Activated CD4-positive, alpha-beta T cell treated with anti-CD3 and anti-CD28 coated beads for 24 hours (primary cell): ENCODE measurements around the gene TSC22D4.
A peak's percentile ranks its signal among the peaks of the same experiment; 100 is the strongest.
"Not testable (repeated sequence)": the region's sequence is repeated elsewhere in the genome, so short reads cannot be mapped to it uniquely, and the experiment has no call there.

Experiments
- DNase-seq, 2 donors: peaks; one replicate each; pipeline ENCODE4 v3.0.0-alpha.2; 2020; ENCODE audit warnings: low read depth in 2 of 2

The TSC22D4 gene

DNA sequence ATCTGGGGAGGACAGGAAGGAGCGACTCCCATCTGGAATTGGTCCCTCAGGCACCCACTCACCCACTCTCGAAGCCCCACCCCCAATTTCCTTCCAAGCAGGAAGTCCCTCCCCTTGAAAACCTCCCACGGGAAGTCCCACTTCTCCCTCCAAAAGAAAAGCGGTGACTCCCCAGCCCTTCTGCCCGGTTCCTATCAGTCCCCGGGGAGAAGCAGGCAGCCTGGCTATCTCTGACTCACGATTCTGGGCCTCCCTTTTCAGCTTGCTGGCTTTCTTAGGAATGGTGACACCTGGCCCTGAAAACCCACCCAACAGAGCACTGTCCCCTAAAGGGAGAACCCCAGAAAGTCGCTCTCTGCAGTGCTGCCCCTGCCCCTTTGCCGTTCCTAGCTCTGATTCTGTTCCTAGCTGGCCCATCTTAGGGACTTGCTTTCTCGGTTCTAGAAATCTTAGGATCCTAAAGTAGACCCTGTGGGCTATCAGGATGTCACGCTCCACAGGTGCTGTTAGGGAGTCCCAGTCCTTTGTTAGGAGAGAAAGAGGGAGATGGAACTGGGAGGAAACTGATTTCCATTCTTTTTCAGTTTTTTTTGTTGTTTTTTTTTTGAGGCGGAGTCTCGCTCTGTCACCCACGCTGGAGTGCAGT lies 6.0 kb downstream of the TSC22D4 start:
- no peak for DNase-seq

GRCh38 chr7:100472121-100472851 lies 6.7 kb downstream of the TSC22D4 start:
- no peak for DNase-seq

DNA sequence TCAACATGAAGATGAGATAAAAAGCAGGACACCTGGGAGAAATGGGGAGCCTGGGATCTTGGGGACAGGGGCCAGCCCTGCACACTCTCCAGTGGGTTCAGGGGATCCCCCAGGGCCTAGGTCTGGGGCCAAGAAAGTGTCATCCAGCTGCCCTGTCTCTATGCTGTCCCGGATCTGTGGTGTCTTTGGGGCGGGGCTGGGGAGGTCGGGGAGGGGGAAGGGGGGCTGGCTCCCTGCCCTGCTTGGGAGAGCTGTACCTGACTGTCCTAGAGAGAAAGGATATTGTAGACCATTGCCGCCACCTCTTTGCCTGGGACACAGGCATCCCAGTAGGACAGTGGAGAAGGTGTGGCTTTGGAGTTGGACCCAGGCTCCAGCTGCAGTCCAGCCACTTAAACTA lies 8.0 kb downstream of the TSC22D4 start:
- no peak for DNase-seq

DNA sequence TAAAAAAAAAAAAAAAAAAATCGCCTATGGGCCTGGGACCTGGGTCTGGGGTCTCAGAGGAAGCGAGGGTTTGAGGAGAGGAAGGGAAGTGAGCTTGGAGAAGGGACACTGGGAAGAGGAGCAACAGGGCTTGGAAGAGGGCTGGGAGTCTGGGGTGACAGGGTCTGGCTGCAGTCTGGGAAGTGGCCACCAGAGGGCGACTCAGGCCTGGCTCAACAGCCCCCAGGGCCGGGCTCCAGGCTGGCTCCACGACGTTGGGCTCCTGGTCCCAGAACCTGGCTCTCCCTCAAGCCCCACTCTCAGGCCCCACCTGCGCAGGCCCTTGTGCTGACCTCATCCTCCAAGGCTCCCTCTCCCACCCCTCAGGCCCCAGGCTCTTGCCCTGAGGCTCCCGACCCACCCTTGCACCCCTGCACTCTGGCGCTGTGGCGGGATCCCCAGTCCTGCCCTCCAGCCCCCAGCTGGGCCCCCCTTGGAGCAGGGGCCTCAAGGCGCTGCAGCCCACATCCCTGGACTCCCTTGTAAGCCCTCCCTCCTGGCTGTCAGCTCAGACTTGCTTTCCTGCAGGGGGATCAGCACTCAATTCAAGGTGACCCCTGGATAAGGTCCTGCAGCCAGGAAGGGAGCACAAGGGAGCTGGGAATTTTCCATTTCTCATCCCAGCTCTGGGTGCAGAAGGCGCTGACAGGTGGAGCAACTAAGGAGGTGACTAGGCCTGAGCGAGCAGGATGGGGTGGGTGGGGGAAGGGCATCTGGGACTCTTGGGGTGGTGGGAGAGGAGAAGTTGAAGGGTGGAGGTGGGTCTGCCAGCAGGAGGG lies 9.6 kb downstream of the TSC22D4 start:
- peak; percentile 79 to 86 for DNase-seq

DNA sequence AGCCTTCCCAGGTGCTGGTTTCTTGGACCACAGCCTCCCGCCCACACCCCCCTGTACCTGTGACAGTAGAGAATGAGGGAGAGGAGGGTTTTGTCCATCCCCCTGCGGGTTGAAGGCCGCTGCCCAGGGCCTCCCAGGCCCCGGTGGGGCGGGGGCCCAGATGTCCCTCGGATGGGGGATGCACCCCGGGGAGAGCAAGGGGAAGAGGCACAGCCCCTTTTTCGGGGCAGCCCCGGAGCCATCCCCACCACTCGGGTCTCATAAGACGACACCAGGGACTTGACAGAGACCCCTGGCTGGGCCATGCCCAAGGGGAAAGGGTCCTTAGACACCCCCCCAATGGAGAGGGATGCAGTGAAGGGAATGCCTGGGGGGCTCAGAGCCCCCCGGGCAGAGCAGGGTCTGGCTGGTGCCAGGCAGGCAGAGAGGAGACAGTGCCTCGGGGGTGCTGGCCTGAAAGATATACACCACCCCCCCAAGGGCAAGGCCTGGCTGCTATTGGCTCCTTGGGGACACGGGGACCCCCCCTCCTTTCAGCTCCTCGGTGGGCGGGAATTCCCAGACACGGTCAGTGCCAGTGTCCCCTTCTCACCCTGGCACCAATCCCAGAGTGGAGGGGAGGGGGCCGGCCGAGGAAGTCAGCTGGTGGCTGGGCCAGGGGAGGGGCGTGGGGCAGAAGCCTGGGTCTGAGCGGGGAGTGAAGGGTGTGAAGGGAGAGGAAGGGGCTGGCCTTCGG lies 11.2 kb downstream of the TSC22D4 start:
- no peak for DNase-seq

DNA sequence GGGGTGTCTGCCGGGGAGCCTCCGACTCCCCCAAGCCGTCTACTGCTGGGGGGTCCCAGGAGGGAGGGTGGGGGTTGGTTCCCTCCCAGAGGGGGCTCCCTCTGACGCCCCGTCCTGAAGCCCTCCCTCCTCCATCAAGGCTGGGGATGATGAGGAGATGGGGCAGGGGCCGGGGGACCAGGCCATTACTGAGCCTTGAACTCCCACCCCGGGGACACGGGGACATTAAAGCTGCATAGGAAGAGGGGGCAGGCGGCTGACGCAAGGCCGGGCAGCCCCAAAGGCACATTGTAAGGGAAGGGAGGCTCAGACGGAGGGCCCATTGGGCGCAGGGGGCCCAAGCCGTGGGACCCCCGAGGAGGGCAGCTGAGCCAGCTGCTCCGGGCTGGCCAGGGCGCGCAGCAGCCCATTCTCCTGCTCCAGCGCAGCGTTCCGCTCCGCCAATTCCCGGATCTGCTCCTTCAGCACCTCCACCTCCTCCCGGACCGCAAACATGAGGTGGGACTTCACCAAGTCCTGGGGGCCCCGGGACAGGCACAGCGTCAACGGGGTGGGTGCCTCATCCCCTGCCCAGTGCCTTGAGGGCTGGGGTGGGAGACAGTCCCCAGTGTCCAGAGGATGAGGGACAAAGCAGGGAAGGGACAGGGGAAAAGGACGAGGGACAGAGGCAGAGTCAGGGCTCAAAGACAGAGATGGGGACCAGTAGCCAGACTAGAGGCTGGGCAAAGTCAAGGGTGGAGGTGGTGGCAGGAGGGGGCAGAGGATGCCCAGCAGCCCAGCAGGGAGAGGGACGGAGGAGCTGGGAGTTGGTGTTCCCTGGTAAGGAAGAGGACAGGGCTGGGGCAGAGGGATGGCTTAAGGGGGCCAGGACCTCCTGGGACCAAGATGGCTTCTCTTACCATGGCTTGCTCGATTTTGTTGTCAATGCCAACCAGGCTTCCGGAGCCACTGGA lies 12.1 kb downstream of the TSC22D4 start:
- no peak for DNase-seq

GRCh38 chr7:100465702-100466311 lies 13.2 kb downstream of the TSC22D4 start:
- DNase-seq = no peak

GRCh38 chr7:100465299-100465698 lies 13.7 kb downstream of the TSC22D4 start:
- no peak for DNase-seq

DNA sequence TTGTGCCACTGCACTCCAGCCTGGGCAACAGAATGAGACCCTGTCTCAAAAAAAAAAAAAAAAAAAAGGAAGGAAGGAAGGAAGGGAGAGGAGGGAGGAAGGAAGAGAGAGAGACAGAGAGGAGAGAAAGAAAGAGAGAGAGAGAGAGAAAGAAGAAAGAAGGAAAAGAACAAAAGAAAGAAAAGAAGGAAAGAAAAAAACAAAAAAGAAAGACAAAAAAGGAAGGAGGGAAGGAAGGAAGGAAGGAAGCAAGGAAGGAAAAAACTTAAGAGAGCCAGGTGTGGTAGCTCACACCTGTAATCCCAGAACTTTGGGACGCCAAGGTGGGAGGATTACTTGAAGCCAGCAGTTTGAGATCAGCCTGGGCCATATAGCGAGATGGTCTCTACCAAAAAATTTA lies 14.2 kb downstream of the TSC22D4 start:
- DNase-seq = no peak

- DNase-seq = no peak
Measured at GRCh38 chr7:100464210-100464660, 14.8 kb downstream of the TSC22D4 start, which contains the start of gene SPACDR. Gene SPACDR (minus strand): TSS chr7:100464260. CDS start chr7:100464025, 235 bp downstream.

DNA sequence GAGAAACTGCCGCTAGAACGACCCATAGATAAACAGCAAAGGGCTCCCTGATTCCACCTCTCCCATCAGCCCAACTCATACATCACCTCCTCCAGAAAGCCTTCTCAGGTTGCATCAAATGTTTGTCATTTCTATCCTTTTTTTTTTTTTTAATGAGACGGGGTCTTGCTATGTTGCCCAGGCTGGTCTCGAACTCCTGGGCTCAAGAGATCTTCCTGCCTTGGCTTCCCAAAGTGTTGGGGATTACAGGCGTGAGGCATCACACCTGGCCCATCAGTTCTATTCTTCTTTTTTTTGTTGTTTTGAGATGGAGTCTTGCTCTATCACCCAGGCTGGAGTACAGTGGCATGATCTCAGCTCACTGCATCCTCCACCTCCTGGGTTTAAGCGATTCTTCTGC lies 22.0 kb downstream of the TSC22D4 start:
- DNase-seq = no peak

- no peak for DNase-seq
Measured at GRCh38 chr7:100456562-100456961, 22.5 kb downstream of the TSC22D4 start.

DNA sequence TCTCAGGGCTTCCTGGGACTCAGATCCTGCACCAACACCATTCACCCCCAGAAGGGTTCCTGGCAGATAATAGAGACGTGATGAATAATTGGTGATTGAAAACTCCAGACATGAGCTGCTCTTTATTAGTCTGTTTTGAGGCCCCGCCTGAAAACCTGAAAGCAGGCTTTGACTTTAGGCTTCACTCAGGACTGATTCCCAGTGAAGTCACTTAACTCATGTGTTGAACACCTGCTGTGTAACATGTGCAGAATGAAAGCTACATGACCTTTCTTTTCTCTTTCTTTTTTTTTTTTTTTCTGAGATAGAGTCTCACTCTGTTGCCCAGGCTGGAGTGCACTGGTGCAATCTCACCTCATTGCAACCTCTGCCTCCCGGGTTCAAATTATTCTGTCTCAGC lies 23.8 kb downstream of the TSC22D4 start:
- DNase-seq = no peak

DNA sequence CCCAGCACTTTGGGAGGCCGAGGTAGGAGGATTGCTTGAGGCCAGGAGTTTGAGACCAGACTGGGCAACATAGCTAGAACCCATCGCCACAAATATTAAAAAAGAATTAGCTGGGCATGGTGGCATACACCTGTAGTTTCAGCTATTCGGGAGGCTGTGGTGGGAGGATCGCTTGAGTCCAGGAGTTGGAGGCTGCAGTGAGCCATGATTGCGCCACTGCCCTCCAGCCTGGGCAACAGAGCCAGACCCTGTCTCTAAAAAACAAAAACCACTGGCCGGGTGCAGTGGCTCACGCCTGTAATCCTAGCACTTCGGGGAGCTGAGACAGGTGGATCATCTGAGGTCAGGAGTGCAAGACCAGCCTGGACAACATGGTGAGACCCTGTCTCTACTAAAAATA lies 25.2 kb downstream of the TSC22D4 start:
- DNase-seq = not testable (repeated sequence)

DNA sequence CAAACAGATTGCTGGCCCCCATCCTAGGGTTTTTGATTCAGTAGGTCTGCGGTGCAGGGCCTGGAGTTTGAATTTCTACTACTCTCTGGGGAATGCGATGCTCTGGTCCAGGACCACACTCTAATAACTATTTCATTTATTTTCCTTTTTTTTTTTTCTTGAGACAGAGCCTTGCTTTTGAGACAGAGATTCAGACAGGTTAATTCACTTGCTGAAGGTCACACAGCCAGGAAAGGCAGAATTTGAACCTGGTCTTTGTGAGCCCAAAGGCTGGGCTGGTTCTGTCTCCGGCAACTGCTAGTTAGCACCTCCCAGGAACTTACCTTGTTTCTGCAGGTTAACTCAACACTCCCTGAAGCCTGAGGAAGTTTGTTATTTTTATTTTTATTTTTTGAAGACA lies 26.5 kb downstream of the TSC22D4 start:
- no peak for DNase-seq

DNA sequence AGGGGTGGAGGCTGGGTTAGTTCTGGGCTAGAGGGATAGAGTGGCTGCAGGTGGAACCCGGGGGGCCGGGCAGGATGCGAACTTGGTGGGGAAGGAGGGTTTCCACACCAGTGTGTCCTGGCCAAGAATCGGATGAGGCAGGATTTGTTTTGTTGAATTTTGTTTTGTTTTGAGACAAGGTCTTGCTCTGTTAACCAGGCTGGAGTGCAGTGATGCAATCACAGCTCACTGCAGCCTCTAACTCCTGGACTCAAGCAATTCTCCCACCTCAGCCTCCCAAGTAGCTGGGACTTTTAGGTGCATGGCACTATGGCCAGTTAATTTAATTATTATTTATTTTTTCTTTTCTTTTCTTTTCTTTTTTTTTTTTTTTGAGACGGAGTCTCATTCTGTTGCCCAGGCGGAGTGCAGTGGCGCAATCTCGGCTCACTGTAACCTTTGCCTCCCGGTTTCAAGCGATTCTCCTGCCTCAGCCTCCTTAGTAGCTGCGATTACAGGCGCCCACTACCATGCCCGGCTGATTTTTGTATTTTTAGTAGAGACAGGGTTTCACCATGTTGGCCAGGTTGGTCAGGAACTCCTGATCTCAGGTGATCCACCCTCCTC lies 29.7 kb downstream of the TSC22D4 start:
- DNase-seq = no peak

DNA sequence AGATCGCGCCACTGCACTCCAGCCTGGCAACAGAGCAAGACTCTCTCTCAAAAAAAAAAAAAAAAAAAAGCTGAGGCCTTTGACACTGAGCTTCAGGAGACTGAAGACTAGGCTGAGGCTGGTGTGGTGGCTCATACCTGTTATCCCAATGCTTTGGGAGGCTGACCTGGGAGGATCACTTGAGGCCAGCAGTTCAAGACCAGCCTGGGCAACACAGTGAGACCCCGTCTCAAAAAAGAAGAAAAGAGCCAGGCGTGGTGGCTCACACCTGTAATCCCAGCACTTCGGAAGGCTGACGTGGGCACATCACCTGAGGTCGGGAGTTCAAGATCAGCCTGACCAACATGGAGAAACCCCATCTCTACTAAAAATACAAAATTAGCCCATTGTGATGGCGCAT lies 31.7 kb downstream of the TSC22D4 start:
- DNase-seq = not testable (repeated sequence)

GRCh38 chr7:100446040-100446439 lies 33.0 kb downstream of the TSC22D4 start:
- DNase-seq = no peak
